Thoracic aorta (tissue), 2 donors: ENCODE results near the gene RAET1E. TPM values are rescaled to one million over a fixed set of nuclear protein-coding genes. Genes with fewer than 3 reads are reported as not detected.

Source experiments
- ATAC-seq: fragments of 150-250 bp; one replicate; pipeline ENCODE4 v1.8.0; 2017; ENCODE audit warnings: low read depth; ENCODE audit not compliant: insufficient number of reproducible peaks, low FRiP score
- DNase-seq: peaks from one replicate; pipeline ENCODE4 v3.0.0-alpha.2; 2020; ENCODE audit warnings: low spot score
- H3K27ac ChIP-seq, 2 donors: fragments of 200-600 bp; sonication (generic); 1 replicate in 1 of 2; 2 replicates in 1 of 2; pipeline ENCODE4 v1.5.1; 2016; ENCODE audit warnings: mild to moderate bottlenecking in 2 of 2, moderate library complexity in 2 of 2
- H3K27me3 ChIP-seq: fragments of 200-600 bp; sonication (generic); replicated peaks from 2 replicates; pipeline ENCODE4 v1.6.0; 2016; ENCODE audit warnings: mild to moderate bottlenecking; ENCODE audit not compliant: insufficient read depth
- H3K36me3 ChIP-seq: fragments of 200-600 bp; sonication (generic); one replicate; pipeline ENCODE4 v1.5.1; 2016
- H3K4me1 ChIP-seq, 2 donors: fragments of 200-600 bp; sonication (generic); 1 replicate in 1 of 2; 2 replicates in 1 of 2; pipeline versions ENCODE4 v1.5.1 to v1.6.0; 2016; ENCODE audit warnings: low read depth in 2 of 2, mild to moderate bottlenecking in 1 of 2; ENCODE audit not compliant: control insufficient read depth in 1 of 2
- H3K4me3 ChIP-seq: fragments of 200-600 bp; sonication (generic); 2 replicates; pipeline ENCODE4 v1.5.1; 2016; ENCODE audit warnings: mild to moderate bottlenecking
- H3K9me3 ChIP-seq: fragments of 200-600 bp; sonication (generic); 2 replicates; pipeline ENCODE4 v1.5.1; 2016
- total RNA-seq, 2 donors: library from RNA; depleted of rRNA; stranded (reverse); fragments of >200 nt; gene quantifications; one replicate each; pipeline versions ENCODE4 v1.1.0 to v1.2.3, GENCODE V29; 2016
- TF ChIP-seq, protein P1 (sequence below): fragments of 200-600 bp; sonication (generic); IDR thresholded peaks from one replicate; pipeline ENCODE4 v1.5.1; 2019; ENCODE audit warnings: antibody characterized with exemption

The RAET1E gene
- total RNA-seq, 2 donors from 2014 or later: not detected

DNA sequence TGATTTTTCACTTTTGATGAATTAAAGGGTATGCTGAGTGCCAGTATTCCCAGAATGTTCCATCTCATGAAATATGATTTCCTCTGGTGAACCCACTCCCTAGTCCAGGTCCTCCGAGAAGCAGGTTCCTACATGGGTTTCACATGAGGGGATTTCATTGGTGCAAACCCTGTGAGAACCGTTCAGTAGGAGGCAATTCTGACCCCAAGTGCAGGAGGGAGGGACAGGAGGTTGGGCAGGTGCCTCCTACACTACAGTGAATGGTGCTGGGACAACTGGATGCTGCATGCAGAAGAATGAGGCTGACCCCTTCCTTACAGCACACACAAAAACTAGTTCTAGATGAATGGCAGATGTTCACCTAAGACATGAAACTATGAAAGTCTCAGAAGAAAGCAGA lies 38.8 kb upstream of the RAET1E start:
- Histone ChIP-seq H3K27me3 (peaks cover 37% of the 10 kb centered on the region), H3K9me3 (no peaks in the 10 kb centered on the region), H3K4me3 (no peak overlapping the region), H3K27ac (no peak overlapping the region), H3K4me1 (peaks cover 15 to 18% of the 10 kb centered on the region in 2 donors), H3K36me3 (no peaks in the 10 kb centered on the region)
- ATAC-seq (no peak), DNase-seq (no peak)
- TF ChIP-seq, protein P1, sequence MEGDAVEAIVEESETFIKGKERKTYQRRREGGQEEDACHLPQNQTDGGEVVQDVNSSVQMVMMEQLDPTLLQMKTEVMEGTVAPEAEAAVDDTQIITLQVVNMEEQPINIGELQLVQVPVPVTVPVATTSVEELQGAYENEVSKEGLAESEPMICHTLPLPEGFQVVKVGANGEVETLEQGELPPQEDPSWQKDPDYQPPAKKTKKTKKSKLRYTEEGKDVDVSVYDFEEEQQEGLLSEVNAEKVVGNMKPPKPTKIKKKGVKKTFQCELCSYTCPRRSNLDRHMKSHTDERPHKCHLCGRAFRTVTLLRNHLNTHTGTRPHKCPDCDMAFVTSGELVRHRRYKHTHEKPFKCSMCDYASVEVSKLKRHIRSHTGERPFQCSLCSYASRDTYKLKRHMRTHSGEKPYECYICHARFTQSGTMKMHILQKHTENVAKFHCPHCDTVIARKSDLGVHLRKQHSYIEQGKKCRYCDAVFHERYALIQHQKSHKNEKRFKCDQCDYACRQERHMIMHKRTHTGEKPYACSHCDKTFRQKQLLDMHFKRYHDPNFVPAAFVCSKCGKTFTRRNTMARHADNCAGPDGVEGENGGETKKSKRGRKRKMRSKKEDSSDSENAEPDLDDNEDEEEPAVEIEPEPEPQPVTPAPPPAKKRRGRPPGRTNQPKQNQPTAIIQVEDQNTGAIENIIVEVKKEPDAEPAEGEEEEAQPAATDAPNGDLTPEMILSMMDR: no peak

DNA sequence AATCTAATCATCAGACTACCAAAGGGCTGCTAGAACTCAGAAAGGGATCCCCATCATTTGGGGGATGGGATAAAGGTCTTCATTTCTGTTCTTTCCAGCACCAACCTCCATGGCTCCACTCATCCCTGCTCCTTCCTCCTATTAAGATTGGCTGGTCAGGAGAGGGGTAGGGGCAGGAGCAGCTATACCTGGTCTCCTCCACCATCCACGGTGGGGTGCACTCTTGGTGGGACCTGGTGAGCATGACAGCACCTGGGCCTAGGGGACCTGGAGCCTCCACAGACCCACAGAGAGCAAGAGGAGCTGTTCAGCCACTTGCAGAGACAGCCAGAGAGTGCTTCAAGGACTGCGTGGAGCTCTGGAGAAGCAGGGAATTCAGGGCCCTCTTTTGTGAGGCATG lies 37.8 kb upstream of the RAET1E start:
- Histone ChIP-seq H3K36me3 (no peaks in the 10 kb centered on the region), H3K27me3 (peaks cover 31% of the 10 kb centered on the region), H3K27ac (no peak overlapping the region), H3K9me3 (no peaks in the 10 kb centered on the region), H3K4me3 (no peak overlapping the region), H3K4me1 (peaks cover 9 to 10% of the 10 kb centered on the region in 2 donors)
- TF ChIP-seq, protein P1: no peak
- ATAC-seq (no peak), DNase-seq (no peak)

DNA sequence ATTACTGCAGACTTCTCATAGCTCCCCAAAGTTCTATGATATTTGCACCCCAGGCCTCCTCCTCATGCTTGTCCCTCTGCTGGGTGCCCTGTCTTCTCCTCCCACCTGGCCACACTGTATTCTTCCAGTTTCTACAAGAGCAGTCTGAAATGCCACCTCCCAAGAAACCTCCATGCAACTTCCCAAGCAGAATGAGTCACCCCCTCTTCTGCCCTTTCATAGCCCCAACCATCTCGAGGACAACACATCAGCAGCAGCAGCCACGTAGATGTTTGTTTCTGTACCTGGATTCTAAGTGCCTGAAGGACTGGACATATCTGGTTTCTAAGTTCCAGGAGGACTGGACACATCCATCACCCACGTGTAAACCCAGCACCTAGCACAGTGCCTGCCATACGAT lies 37.3 kb upstream of the RAET1E start:
- no peak for ATAC-seq
- Histone ChIP-seq H3K27ac (no peak overlapping the region), H3K4me3 (no peak overlapping the region), H3K27me3 (peaks cover 27% of the 10 kb centered on the region), H3K36me3 (no peaks in the 10 kb centered on the region), H3K4me1 (peaks cover 9 to 10% of the 10 kb centered on the region in 2 donors), H3K9me3 (no peaks in the 10 kb centered on the region)
- no peak for DNase-seq
- TF ChIP-seq, protein P1: no peak

DNA sequence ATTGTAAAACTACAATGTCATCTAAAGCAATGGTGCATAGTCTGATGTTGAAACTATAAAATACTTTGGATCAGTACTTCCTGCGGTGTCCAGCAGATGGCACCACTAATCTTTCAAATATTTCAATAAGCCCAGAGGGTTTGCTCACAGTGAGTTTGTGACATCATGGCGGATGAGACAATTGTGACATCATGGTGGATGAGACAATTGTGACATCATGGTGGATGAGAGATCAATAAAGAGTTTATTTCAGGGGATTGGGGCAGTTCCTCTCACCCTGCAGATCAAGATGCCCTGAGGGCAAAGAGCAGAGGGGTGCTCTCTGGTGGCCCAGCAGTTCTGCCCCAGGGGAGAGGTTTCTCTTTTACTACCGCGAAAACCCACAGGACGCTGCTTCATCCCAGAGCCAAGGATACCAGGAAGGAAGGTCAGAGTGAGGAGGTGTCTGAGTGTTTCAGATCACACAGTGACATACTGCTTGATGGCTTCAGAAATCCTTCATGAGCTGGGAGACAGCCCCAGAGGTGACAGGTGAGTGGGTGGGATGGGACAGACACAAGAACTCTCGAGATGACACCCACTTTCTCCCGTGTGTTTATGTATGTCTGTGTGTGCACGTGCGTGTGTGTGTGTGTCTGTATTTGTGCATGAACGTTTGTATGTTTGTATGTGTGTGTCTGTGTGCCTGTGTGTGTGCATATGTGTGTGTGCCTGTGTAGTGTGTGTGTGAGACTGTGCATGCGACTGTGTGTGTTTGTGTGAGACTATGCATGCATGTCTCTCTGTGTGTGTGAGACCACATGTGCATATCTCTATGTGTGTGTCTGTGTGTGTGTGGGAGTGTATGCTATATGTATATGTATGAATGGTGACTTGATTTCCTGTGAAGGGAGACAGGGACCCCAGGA lies 36.6 kb upstream of the RAET1E start:
- Histone ChIP-seq H3K9me3 (no peaks in the 10 kb centered on the region), H3K27ac (no peak overlapping the region), H3K27me3 (peaks cover 20% of the 10 kb centered on the region), H3K4me3 (no peak overlapping the region), H3K4me1 (peaks cover 9 to 10% of the 10 kb centered on the region in 2 donors), H3K36me3 (no peaks in the 10 kb centered on the region)
- DNase-seq: no peak
- TF ChIP-seq, protein P1: peak; percentile 86
- peak; percentile 58 for ATAC-seq

DNA sequence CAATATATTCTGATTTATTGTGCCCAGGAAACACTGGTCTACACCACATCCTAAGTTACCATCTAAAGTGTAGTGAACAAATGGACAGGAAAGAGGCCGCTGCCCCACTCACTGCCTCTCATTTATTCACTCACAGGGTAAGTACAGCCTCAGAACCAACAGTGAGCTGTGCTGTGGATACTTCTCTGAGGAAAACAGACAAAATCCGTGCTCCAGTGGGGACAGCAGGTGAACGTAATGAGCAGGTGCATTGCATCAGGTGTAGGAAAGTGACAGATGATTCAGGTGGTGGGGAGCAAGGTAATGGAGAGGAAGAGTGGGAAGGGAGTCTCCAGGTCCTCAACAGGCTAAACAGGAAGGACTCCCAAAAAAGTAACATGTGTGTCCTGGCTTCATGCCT lies 35.5 kb upstream of the RAET1E start:
- Histone ChIP-seq H3K27me3 (peaks cover 10% of the 10 kb centered on the region), H3K27ac (no peak overlapping the region), H3K4me3 (no peak overlapping the region), H3K4me1 (peaks cover 3 to 4% of the 10 kb centered on the region in 2 donors), H3K9me3 (no peaks in the 10 kb centered on the region), H3K36me3 (no peaks in the 10 kb centered on the region)
- TF ChIP-seq, protein P1: no peak
- DNase-seq (no peak), ATAC-seq (no peak)
